Activated T-cell treated with anti-CD3 and anti-CD28 coated beads for 48 hours (primary cell): Measurements from ENCODE around the gene C15orf61.

ENCODE experiments used
- DNase-seq: peaks from one replicate; pipeline ENCODE4 v3.0.0-alpha.2; 2020; ENCODE audit warnings: low read depth

Gene C15orf61

GRCh38 chr15:67512933-67513714 lies 7.8 kb upstream of the C15orf61 start:
- no peak for DNase-seq

- DNase-seq, result no peak
Observed at GRCh38 chr15:67515090-67515489, 5.8 kb upstream of the C15orf61 start.

- no peak for DNase-seq
Observed at GRCh38 chr15:67515557-67515956, 5.4 kb upstream of the C15orf61 start.

GRCh38 chr15:67520321-67521028 lies 456 bp upstream of the C15orf61 start:
- DNase-seq, result no peak

GRCh38 chr15:67521783-67522568 lies 1.0 kb downstream of the C15orf61 start:
- DNase-seq, result no peak

- no peak for DNase-seq
Observed at GRCh38 chr15:67523330-67523729, 2.4 kb downstream of the C15orf61 start.

GRCh38 chr15:67524235-67524634 lies 3.3 kb downstream of the C15orf61 start:
- no peak for DNase-seq

- DNase-seq, result no peak
Observed at GRCh38 chr15:67528513-67528912, 7.6 kb downstream of the C15orf61 start.

GRCh38 chr15:67531379-67531914 lies 10.5 kb downstream of the C15orf61 start:
- no peak for DNase-seq

GRCh38 chr15:67533873-67534272 lies 12.9 kb downstream of the C15orf61 start:
- no peak for DNase-seq

GRCh38 chr15:67534360-67534759 lies 13.4 kb downstream of the C15orf61 start:
- no peak for DNase-seq

GRCh38 chr15:67537771-67538170 lies 16.8 kb downstream of the C15orf61 start:
- no peak for DNase-seq

- peak; percentile 82 for DNase-seq
Observed at GRCh38 chr15:67542420-67543347, 21.8 kb downstream of the C15orf61 start, which contains the start of gene MAP2K5. MAP2K5 (plus strand) TSS chr15:67542703; CDS start chr15:67543336, 633 bp downstream.

- no peak for DNase-seq
Observed at GRCh38 chr15:67543348-67543718, 22.4 kb downstream of the C15orf61 start.

GRCh38 chr15:67544475-67544874 lies 23.5 kb downstream of the C15orf61 start:
- no peak for DNase-seq

- DNase-seq, result no peak
Observed at GRCh38 chr15:67545864-67546263, 24.9 kb downstream of the C15orf61 start.

GRCh38 chr15:67547064-67547463 lies 26.1 kb downstream of the C15orf61 start:
- no peak for DNase-seq

GRCh38 chr15:67547836-67548235 lies 26.9 kb downstream of the C15orf61 start:
- DNase-seq, result no peak

GRCh38 chr15:67548236-67548852 lies 27.4 kb downstream of the C15orf61 start:
- DNase-seq, result no peak

GRCh38 chr15:67548862-67549651 lies 28.1 kb downstream of the C15orf61 start:
- DNase-seq, result no peak
